Stimulated activated CD4-positive, alpha-beta T cell treated with anti-CD3 and anti-CD28 coated beads, Interleukin-1b, Interleukin-23, amount 100 ng/mL, for 24 hours (primary cell): ENCODE measurements around the gene TMEM50B.
"Not testable (repeated sequence)": the region's sequence is repeated elsewhere in the genome, so short reads cannot be mapped to it uniquely, and the experiment has no call there.

Source experiments
- DNase-seq, 4 experiments: peaks; one replicate each; pipeline ENCODE4 v3.0.0-alpha.2; 2020; ENCODE audit warnings: low read depth in 4 of 4, low spot score in 1 of 4

The TMEM50B gene

GRCh38 chr21:33479679-33480480 is at the start of gene TMEM50B:
Gene TMEM50B, minus strand, starts transcription at chr21:33479974. Its CDS starts 11,089 bp downstream, at chr21:33468885.
- DNase-seq: peak; percentile 92 to 96 (median 96)

- no peak for DNase-seq
Measured at GRCh38 chr21:33522953-33523349, 43.2 kb upstream of the TMEM50B start.

- DNase-seq: no peak
Measured at GRCh38 chr21:33522297-33522952, 42.7 kb upstream of the TMEM50B start.

GRCh38 chr21:33518899-33519298 is 39.1 kb upstream of the TMEM50B start:
- no peak for DNase-seq

GRCh38 chr21:33514229-33514628 is 34.5 kb upstream of the TMEM50B start:
- DNase-seq: no peak

GRCh38 chr21:33512481-33512880 is 32.7 kb upstream of the TMEM50B start:
- DNase-seq: no peak

GRCh38 chr21:33511639-33512038 is 31.9 kb upstream of the TMEM50B start:
- DNase-seq: no peak

- DNase-seq: no peak
Measured at GRCh38 chr21:33510826-33511225, 31.1 kb upstream of the TMEM50B start.

- not testable (repeated sequence) for DNase-seq
Measured at GRCh38 chr21:33507003-33507402, 27.2 kb upstream of the TMEM50B start.

- no peak for DNase-seq
Measured at GRCh38 chr21:33505833-33506232, 26.1 kb upstream of the TMEM50B start.

GRCh38 chr21:33496345-33496744 is 16.6 kb upstream of the TMEM50B start:
- DNase-seq: no peak

- DNase-seq: no peak
Measured at GRCh38 chr21:33495743-33496142, 16.0 kb upstream of the TMEM50B start.

GRCh38 chr21:33493756-33494155 is 14.0 kb upstream of the TMEM50B start:
- DNase-seq: no peak

- DNase-seq: no peak
Measured at GRCh38 chr21:33492571-33492970, 12.8 kb upstream of the TMEM50B start.

GRCh38 chr21:33491373-33492102 is 11.8 kb upstream of the TMEM50B start, which contains the start of gene DNAJC28:
Gene DNAJC28, minus strand, starts transcription at chr21:33491716. Its CDS starts 2,323 bp downstream, at chr21:33489393.
- DNase-seq: peak; percentile 85 to 90 (median 87)

- no peak for DNase-seq
Measured at GRCh38 chr21:33490991-33491372, 11.2 kb upstream of the TMEM50B start.

- no peak for DNase-seq
Measured at GRCh38 chr21:33488936-33489335, 9.2 kb upstream of the TMEM50B start.

- DNase-seq: no peak
Measured at GRCh38 chr21:33487996-33488395, 8.2 kb upstream of the TMEM50B start.

GRCh38 chr21:33481314-33481943 is 1.7 kb upstream of the TMEM50B start:
- no peak for DNase-seq

GRCh38 chr21:33480481-33481103 is 818 bp upstream of the TMEM50B start:
- DNase-seq: no peak
